PC-3 (cell line): Measurements from ENCODE around the gene PDLIM5. TPM values are rescaled to one million over a fixed set of nuclear protein-coding genes. Genes with fewer than 3 reads are reported as not detected.

Experiments
- ATAC-seq: fragments of 200-7000 bp; cut with Tn5 transposase; 2 replicates; pipeline ENCODE4 v1.9.1; 2020; ENCODE audit warnings: mild to moderate bottlenecking, moderate library complexity
- BruUV-seq: library from RNA; stranded (reverse); fragments of 400-500 nt; replicated peaks from 2 replicates; lab custom pipeline; 2021; lab: Mats Ljungman, UMichigan
- CTCF ChIA-PET: fragments of 300-600 bp; sonication (Branson Sonifier 250); formaldehyde crosslinking; loops from one replicate; lab custom pipeline; 2022; ENCODE audit warnings: antibody characterized with exemption; lab: Charles Lee
- POLR2A ChIA-PET: fragments of 300-600 bp; sonication (Branson Sonifier 250); formaldehyde crosslinking; loops from one replicate; lab custom pipeline; 2022; ENCODE audit warnings: antibody characterized with exemption; ENCODE audit not compliant: unreplicated experiment; lab: Charles Lee
- DNase-seq: peaks from one replicate; pipeline ENCODE4 v3.0.0-alpha.2; 2015
- H2AFZ ChIP-seq: fragments of 300-600 bp; sonication (generic); 2 replicates; pipeline ENCODE4 v1.6.0; 2016; ENCODE audit warnings: antibody characterized with exemption, low read length
- H3F3A ChIP-seq: fragments of 300-600 bp; sonication (generic); one replicate; pipeline ENCODE4 v1.6.0; 2017; ENCODE audit warnings: antibody characterized with exemption, low read length, control low read depth, mild to moderate bottlenecking; ENCODE audit not compliant: unreplicated experiment
- H3K27ac ChIP-seq: fragments of 300-600 bp; sonication (generic); 2 replicates; pipeline ENCODE4 v1.5.1; 2016; ENCODE audit warnings: mild to moderate bottlenecking, low read length
- H3K27me3 ChIP-seq: fragments of 300-600 bp; sonication (generic); 2 replicates; pipeline ENCODE4 v1.6.1; 2016; ENCODE audit warnings: low read length, mixed read lengths
- H3K36me3 ChIP-seq: fragments of 300-600 bp; sonication (generic); 2 replicates; pipeline ENCODE4 v1.6.1; 2016; ENCODE audit warnings: low read depth, mixed run types, low read length, mixed read lengths
- H3K4me1 ChIP-seq: fragments of 300-600 bp; sonication (generic); 2 replicates; pipeline ENCODE4 v1.5.1; 2016; ENCODE audit warnings: low read length; ENCODE audit not compliant: insufficient read depth
- H3K4me2 ChIP-seq: fragments of 300-600 bp; sonication (generic); 2 replicates; pipeline ENCODE4 v1.6.0; 2016; ENCODE audit warnings: low read length
- H3K4me3 ChIP-seq: fragments of 300-600 bp; sonication (generic); 2 replicates; pipeline ENCODE4 v1.5.1; 2016; ENCODE audit warnings: mild to moderate bottlenecking, low read length, mixed read lengths
- H3K79me2 ChIP-seq: fragments of 300-600 bp; sonication (generic); 2 replicates; pipeline ENCODE4 v1.6.1; 2017; ENCODE audit warnings: low read length, mixed read lengths
- H3K9ac ChIP-seq: fragments of 300-600 bp; sonication (generic); 2 replicates; pipeline ENCODE4 v1.6.0; 2016; ENCODE audit warnings: mild to moderate bottlenecking, low read length
- H3K9me2 ChIP-seq: fragments of 300-600 bp; sonication (generic); replicated peaks from 2 replicates; pipeline ENCODE4 v1.6.1; 2016; ENCODE audit warnings: mixed run types, low read length, mixed read lengths
- H3K9me3 ChIP-seq: fragments of 300-600 bp; sonication (generic); 2 replicates; pipeline ENCODE4 v1.6.1; 2016; ENCODE audit warnings: low read length, mixed read lengths
- H4K20me1 ChIP-seq: fragments of 300-600 bp; sonication (generic); 2 replicates; pipeline ENCODE4 v1.6.1; 2016; ENCODE audit warnings: low read length, mixed read lengths
- EZH2 ChIP-seq: fragments of 300-600 bp; sonication (generic); IDR thresholded peaks from one replicate; pipeline ENCODE4 v1.6.1; 2017; ENCODE audit warnings: antibody characterized with exemption, mild to moderate bottlenecking, low read length; ENCODE audit not compliant: unreplicated experiment
- EZH2phosphoT487 ChIP-seq: fragments of 300-600 bp; sonication (generic); IDR thresholded peaks from 2 replicates; pipeline ENCODE4 v1.6.1; 2018; ENCODE audit warnings: mild to moderate bottlenecking, antibody characterized with exemption, low read length, borderline replicate concordance
- intact Hi-C: fragments of 100-400 bp; cut with micrococcal nuclease; formaldehyde crosslinking; loops from 2 replicates; pipeline ENCODE4 v1.9.0; 2023
- total RNA-seq: library from RNA; depleted of rRNA; stranded (reverse); fragments of >200 nt; gene quantifications from 2 replicates; pipeline ENCODE4 v1.2.3, GENCODE V29; 2014
- TF ChIP-seq, protein P1 (sequence below): fragments of 300-600 bp; sonication (generic); conservative IDR thresholded peaks from 2 replicates; pipeline ENCODE4 v1.5.1; 2017; ENCODE audit warnings: antibody characterized with exemption, low read depth, mild to moderate bottlenecking, low read length

The PDLIM5 gene
- total RNA-seq, 1 experiment from 2014 or later: 57.8 TPM

DNA sequence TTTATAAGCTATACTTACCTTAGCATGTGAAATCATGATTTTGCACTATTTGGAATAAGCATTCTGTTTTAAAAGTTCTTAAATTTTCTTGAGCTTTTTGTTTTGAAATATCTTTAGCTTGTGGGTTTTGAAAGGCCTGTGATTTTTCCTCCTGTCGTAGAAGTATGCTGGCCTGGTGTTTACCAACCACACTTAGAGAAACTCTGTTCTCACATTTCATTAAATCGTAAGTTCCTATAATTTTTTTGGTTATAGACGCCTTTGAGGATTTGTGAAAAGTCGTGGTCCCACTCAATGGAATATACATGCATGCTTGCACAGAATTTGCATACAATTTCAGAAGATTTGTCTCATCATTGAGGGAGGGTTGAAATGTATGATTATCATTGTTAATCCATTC, 63.6 kb downstream of the PDLIM5 start:
- Histone ChIP-seq H4K20me1 (no peaks in the 10 kb centered on the region), H3K4me1 (peaks cover 29% of the 10 kb centered on the region), H3K9ac (no peak overlapping the region), H3K4me3 (no peak overlapping the region), H3F3A (no peaks in the 10 kb centered on the region), H3K9me2 (no peaks in the 10 kb centered on the region), H3K4me2 (peak overlapping the region; percentile 49; the same call in 1 of the 2 replicates), H3K9me3 (no peaks in the 10 kb centered on the region), H3K27me3 (no peaks in the 10 kb centered on the region), H3K27ac (peak overlapping the region; percentile 89), H3K79me2 (peaks cover 49% of the 10 kb centered on the region), H3K36me3 (peaks cover 3% of the 10 kb centered on the region; the same call in 1 of the 2 replicates), H2AFZ (no peak overlapping the region)
- intact Hi-C loops: loop anchor here (5.0 kb wide), 1 partner anchor 53 kb away; no protein-coding TSS in a partner anchor
- no peak for DNase-seq
- TF ChIP-seq, protein P1, sequence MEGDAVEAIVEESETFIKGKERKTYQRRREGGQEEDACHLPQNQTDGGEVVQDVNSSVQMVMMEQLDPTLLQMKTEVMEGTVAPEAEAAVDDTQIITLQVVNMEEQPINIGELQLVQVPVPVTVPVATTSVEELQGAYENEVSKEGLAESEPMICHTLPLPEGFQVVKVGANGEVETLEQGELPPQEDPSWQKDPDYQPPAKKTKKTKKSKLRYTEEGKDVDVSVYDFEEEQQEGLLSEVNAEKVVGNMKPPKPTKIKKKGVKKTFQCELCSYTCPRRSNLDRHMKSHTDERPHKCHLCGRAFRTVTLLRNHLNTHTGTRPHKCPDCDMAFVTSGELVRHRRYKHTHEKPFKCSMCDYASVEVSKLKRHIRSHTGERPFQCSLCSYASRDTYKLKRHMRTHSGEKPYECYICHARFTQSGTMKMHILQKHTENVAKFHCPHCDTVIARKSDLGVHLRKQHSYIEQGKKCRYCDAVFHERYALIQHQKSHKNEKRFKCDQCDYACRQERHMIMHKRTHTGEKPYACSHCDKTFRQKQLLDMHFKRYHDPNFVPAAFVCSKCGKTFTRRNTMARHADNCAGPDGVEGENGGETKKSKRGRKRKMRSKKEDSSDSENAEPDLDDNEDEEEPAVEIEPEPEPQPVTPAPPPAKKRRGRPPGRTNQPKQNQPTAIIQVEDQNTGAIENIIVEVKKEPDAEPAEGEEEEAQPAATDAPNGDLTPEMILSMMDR: no peak
- TF ChIP-seq EZH2 (no peak), EZH2phosphoT487 (no peak)
- ChIA-PET POLR2A (interaction anchor here (0.6 kb wide), 1 partner anchor 246 kb away, joined by 5 read pairs; no protein-coding TSS in a partner anchor), CTCF (no interaction called here)
- no TSS peak for BruUV-seq
- ATAC-seq: no peak

DNA sequence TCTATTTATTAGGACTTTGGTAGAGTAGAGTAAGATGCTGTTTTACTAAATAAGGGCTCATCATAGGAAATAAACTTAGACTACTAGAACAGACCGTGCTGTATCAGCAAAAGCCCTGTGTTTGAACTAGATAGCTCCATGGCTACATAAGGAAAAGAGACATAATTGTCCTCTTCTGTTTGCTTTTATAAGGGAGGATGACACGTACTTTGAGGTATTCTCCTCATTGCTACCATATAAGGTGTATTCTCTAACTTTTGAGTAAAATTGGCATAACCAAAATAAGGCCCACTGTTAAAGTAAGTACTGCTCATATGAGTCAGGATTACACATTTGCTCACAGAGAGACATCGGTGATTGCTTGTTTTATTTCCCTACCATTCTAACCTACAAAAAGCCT, 64.3 kb downstream of the PDLIM5 start:
- peaks cover 3% of the 10 kb centered on the region; the same call in 1 of the 2 replicates for H3K36me3 ChIP-seq
- peak overlapping the region; percentile 51 for H3K9ac ChIP-seq
- ChIA-PET CTCF (no interaction called here), POLR2A (interaction anchor here (0.6 kb wide), 1 partner anchor 247 kb away, joined by 5 read pairs; no protein-coding TSS in a partner anchor)
- H3K4me2 ChIP-seq: peak overlapping the region; percentile 49
- H3F3A ChIP-seq: no peaks in the 10 kb centered on the region
- peak; percentile 89 for ATAC-seq
- no peaks in the 10 kb centered on the region for H4K20me1 ChIP-seq
- no peak overlapping the region for H3K4me3 ChIP-seq
- TF ChIP-seq EZH2: no peak
- TF ChIP-seq EZH2phosphoT487: no peak
- TF ChIP-seq, protein P1: no peak
- no peaks in the 10 kb centered on the region for H3K9me3 ChIP-seq
- H3K27me3 ChIP-seq: no peaks in the 10 kb centered on the region
- no TSS peak for BruUV-seq
- intact Hi-C loops: loop anchor here (5.0 kb wide), 1 partner anchor 54 kb away; no protein-coding TSS in a partner anchor
- peaks cover 29% of the 10 kb centered on the region for H3K4me1 ChIP-seq
- H3K79me2 ChIP-seq: peaks cover 49% of the 10 kb centered on the region
- peak overlapping the region; percentile 89 for H3K27ac ChIP-seq
- no peaks in the 10 kb centered on the region for H3K9me2 ChIP-seq
- DNase-seq: peak; percentile 79
- H2AFZ ChIP-seq: no peak overlapping the region

DNA sequence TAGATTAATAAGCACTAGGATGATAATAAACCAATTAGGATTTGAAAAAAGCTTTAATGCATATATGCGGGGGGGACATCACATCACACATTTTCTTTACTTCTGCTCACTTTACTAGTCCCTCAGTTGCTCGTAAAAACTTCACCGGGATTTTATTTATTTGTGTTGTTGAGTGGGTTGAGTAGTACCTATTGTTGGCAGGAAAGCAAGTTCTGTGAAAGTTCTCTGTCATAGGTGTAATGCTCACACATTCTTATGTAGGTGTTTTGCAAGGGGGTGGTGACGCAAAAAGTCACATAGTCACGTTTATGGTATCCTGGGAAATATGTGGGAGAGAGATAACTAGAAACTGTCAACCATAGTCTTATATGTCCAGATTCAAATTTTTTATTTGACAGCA, 65.3 kb downstream of the PDLIM5 start:
- ChIA-PET CTCF (no interaction called here), POLR2A (interaction anchor here (0.7 kb wide), 2 partner anchors 13 to 38 kb away, joined by 4 to 6 read pairs; no protein-coding TSS in a partner anchor)
- Histone ChIP-seq H3K4me2 (peak overlapping the region; percentile 49; the same call in 1 of the 2 replicates), H3K79me2 (peaks cover 49% of the 10 kb centered on the region), H3K27ac (peak overlapping the region; percentile 89), H3K4me1 (peaks cover 29% of the 10 kb centered on the region), H3K9me2 (no peaks in the 10 kb centered on the region), H3K9me3 (no peaks in the 10 kb centered on the region), H3F3A (no peaks in the 10 kb centered on the region), H3K36me3 (peaks cover 3% of the 10 kb centered on the region; the same call in 1 of the 2 replicates), H3K27me3 (no peaks in the 10 kb centered on the region), H3K4me3 (no peak overlapping the region), H2AFZ (no peak overlapping the region), H4K20me1 (no peaks in the 10 kb centered on the region), H3K9ac (peak overlapping the region; percentile 51)
- DNase-seq (peak; percentile 83), ATAC-seq (peak; percentile 63)
- TF ChIP-seq EZH2phosphoT487 (no peak), EZH2 (no peak)
- TF ChIP-seq, protein P1: no peak
- intact Hi-C loops: loop anchor here (5.0 kb wide), 1 partner anchor 55 kb away; no protein-coding TSS in a partner anchor
- no TSS peak for BruUV-seq
